Measurements from ENCODE around the gene ZNF846. TPM values are rescaled to one million over a fixed set of nuclear protein-coding genes. Genes with fewer than 3 reads are reported as not detected.

Gene ZNF846
- polyA plus RNA-seq, 1 of the 3 experiments (the other 2 are of a cell fraction): 6.7 TPM

DNA sequence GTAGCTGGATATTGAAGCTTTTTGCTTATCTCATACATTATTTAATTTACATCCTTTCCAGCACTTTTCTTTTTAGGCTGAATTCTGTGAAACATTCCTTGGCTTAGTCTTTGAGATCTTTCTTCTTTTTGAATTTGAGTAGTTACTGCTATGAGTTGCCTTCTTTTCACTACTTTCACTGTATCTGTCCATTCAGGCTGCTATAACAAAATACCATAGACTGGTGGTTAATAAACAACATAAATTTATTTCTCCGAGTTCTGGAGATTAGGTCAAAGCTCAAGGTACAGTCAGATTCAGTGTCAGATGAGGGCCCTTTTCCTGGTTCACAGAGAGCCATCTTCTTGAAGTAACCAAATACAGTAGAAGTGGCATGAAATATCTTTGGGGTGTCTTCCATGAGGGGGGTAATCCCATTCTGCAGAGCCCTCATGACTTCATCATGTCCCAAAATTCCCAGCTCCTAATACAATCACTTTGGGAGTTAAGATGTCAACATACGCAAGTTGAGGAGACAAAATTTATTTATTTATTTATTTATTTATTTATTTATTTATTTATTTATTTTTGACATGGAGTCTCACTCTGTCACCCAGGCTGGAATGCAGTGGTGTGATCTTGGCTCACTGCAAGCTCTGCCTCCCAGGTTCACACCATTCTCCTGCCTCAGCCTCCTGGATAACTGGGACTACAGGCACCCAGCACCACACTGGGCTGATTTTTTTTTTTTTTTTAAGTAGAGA, 15.7 kb downstream of the ZNF846 start:
- H3K36me3 ChIP-seq (replicated peaks in 1 of 2; ENCODE audit: control insufficient read depth in 1 of 2, insufficient read depth in 2 of 2, low read length in 1 of 2): peaks cover 3 to 21% of the 10 kb centered on the region in 2 experiments
- ChIA-PET CTCF (interaction anchor here (1.2 kb wide), 1 partner anchor 16 kb away, joined by 3 read pairs; the partner anchor contains the start of gene ZNF846), POLR2A (no interaction called here)
- no peak overlapping the region for H2AFZ ChIP-seq (ENCODE audit: low read depth)
- no peaks in the 10 kb centered on the region for H3K4me1 ChIP-seq (ENCODE audit: control insufficient read depth in 1 of 2, insufficient read depth in 2 of 2, low read depth in 1 of 2, low read length in 1 of 2)
- DNase-seq: no peak
- H3K27me3 ChIP-seq (ENCODE audit: insufficient read depth): no peaks in the 10 kb centered on the region
- no peak overlapping the region for H3K27ac ChIP-seq (ENCODE audit: low read depth in 2 of 2, low read length in 1 of 2)
- 77% methylated on average over 2 of the region's 2 CpGs for WGBS (ENCODE audit: low lambda C conversion rate)
- H3K9ac ChIP-seq: no peak overlapping the region
- H3K4me3 ChIP-seq (ENCODE audit: low read depth in 2 of 2, low read length in 1 of 2): no peak overlapping the region
- H3K79me2 ChIP-seq (ENCODE audit: insufficient read depth): no peaks in the 10 kb centered on the region
- no peaks in the 10 kb centered on the region for H3K9me2 ChIP-seq
- TF ChIP-seq EZH2phosphoT487 (IDR thresholded peaks at IDR 0.05; ENCODE audit: borderline replicate concordance, low read depth) (no peak), FOSL2 (IDR thresholded peaks at IDR 0.05; ENCODE audit: borderline replicate concordance, low read depth) (no peak), NRF1 (IDR thresholded peaks at IDR 0.05; ENCODE audit: low read depth, low read length) (no peak), FOXJ3 (CRISPR knock-in tag; IDR thresholded peaks at IDR 0.05) (no peak), MEF2A (IDR thresholded peaks at IDR 0.05; ENCODE audit: borderline replicate concordance, low read depth) (no peak), ELF1 (IDR thresholded peaks at IDR 0.05) (no peak), MXI1 (IDR thresholded peaks at IDR 0.05; ENCODE audit: low read depth, low read length) (no peak), POLR2AphosphoS5 (IDR thresholded peaks at IDR 0.05; ENCODE audit: low read depth, low read length) (no peak), RAD21 (IDR thresholded peaks at IDR 0.05; ENCODE audit: low read length) (no peak), CHD2 (IDR thresholded peaks at IDR 0.05; ENCODE audit: low read length, partially characterized antibody) (no peak), SIN3A (IDR thresholded peaks at IDR 0.05; ENCODE audit: borderline replicate concordance, low read depth, low read length) (no peak)
- TF ChIP-seq, protein P1, sequence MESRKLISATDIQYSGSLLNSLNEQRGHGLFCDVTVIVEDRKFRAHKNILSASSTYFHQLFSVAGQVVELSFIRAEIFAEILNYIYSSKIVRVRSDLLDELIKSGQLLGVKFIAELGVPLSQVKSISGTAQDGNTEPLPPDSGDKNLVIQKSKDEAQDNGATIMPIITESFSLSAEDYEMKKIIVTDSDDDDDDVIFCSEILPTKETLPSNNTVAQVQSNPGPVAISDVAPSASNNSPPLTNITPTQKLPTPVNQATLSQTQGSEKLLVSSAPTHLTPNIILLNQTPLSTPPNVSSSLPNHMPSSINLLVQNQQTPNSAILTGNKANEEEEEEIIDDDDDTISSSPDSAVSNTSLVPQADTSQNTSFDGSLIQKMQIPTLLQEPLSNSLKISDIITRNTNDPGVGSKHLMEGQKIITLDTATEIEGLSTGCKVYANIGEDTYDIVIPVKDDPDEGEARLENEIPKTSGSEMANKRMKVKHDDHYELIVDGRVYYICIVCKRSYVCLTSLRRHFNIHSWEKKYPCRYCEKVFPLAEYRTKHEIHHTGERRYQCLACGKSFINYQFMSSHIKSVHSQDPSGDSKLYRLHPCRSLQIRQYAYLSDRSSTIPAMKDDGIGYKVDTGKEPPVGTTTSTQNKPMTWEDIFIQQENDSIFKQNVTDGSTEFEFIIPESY (IDR thresholded peaks at IDR 0.05; ENCODE audit: borderline replicate concordance, low read depth): no peak
- TF ChIP-seq, protein P2, sequence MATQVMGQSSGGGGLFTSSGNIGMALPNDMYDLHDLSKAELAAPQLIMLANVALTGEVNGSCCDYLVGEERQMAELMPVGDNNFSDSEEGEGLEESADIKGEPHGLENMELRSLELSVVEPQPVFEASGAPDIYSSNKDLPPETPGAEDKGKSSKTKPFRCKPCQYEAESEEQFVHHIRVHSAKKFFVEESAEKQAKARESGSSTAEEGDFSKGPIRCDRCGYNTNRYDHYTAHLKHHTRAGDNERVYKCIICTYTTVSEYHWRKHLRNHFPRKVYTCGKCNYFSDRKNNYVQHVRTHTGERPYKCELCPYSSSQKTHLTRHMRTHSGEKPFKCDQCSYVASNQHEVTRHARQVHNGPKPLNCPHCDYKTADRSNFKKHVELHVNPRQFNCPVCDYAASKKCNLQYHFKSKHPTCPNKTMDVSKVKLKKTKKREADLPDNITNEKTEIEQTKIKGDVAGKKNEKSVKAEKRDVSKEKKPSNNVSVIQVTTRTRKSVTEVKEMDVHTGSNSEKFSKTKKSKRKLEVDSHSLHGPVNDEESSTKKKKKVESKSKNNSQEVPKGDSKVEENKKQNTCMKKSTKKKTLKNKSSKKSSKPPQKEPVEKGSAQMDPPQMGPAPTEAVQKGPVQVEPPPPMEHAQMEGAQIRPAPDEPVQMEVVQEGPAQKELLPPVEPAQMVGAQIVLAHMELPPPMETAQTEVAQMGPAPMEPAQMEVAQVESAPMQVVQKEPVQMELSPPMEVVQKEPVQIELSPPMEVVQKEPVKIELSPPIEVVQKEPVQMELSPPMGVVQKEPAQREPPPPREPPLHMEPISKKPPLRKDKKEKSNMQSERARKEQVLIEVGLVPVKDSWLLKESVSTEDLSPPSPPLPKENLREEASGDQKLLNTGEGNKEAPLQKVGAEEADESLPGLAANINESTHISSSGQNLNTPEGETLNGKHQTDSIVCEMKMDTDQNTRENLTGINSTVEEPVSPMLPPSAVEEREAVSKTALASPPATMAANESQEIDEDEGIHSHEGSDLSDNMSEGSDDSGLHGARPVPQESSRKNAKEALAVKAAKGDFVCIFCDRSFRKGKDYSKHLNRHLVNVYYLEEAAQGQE (IDR thresholded peaks at IDR 0.05; ENCODE audit: low read depth, low read length): no peak
- TF ChIP-seq, protein P3, sequence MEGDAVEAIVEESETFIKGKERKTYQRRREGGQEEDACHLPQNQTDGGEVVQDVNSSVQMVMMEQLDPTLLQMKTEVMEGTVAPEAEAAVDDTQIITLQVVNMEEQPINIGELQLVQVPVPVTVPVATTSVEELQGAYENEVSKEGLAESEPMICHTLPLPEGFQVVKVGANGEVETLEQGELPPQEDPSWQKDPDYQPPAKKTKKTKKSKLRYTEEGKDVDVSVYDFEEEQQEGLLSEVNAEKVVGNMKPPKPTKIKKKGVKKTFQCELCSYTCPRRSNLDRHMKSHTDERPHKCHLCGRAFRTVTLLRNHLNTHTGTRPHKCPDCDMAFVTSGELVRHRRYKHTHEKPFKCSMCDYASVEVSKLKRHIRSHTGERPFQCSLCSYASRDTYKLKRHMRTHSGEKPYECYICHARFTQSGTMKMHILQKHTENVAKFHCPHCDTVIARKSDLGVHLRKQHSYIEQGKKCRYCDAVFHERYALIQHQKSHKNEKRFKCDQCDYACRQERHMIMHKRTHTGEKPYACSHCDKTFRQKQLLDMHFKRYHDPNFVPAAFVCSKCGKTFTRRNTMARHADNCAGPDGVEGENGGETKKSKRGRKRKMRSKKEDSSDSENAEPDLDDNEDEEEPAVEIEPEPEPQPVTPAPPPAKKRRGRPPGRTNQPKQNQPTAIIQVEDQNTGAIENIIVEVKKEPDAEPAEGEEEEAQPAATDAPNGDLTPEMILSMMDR (IDR thresholded peaks at IDR 0.05): no peak
- TF ChIP-seq, protein P4, sequence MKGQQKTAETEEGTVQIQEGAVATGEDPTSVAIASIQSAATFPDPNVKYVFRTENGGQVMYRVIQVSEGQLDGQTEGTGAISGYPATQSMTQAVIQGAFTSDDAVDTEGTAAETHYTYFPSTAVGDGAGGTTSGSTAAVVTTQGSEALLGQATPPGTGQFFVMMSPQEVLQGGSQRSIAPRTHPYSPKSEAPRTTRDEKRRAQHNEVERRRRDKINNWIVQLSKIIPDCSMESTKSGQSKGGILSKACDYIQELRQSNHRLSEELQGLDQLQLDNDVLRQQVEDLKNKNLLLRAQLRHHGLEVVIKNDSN (IDR thresholded peaks at IDR 0.05; ENCODE audit: borderline replicate concordance, low read depth): no peak
- TF ChIP-seq, protein P5, sequence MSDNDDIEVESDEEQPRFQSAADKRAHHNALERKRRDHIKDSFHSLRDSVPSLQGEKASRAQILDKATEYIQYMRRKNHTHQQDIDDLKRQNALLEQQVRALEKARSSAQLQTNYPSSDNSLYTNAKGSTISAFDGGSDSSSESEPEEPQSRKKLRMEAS (IDR thresholded peaks at IDR 0.05; ENCODE audit: low read depth): no peak
- TF ChIP-seq, protein P6, sequence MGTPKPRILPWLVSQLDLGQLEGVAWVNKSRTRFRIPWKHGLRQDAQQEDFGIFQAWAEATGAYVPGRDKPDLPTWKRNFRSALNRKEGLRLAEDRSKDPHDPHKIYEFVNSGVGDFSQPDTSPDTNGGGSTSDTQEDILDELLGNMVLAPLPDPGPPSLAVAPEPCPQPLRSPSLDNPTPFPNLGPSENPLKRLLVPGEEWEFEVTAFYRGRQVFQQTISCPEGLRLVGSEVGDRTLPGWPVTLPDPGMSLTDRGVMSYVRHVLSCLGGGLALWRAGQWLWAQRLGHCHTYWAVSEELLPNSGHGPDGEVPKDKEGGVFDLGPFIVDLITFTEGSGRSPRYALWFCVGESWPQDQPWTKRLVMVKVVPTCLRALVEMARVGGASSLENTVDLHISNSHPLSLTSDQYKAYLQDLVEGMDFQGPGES (IDR thresholded peaks at IDR 0.05; ENCODE audit: low read depth, low read length): no peak
- no peak overlapping the region for H3K4me2 ChIP-seq
- H3F3A ChIP-seq (replicated peaks; ENCODE audit: insufficient read depth): peaks cover 7% of the 10 kb centered on the region
- H4K20me1 ChIP-seq (ENCODE audit: insufficient read depth): no peaks in the 10 kb centered on the region
- peaks cover 22% of the 10 kb centered on the region for H3K9me3 ChIP-seq

All from SK-N-SH (cell line).